SIG-M5 treated with dmso at 0.1 percent for 504 hours (cell line): ENCODE data around the gene RAB11FIP4.

ENCODE experiments used
- DNase-seq: peaks from one replicate; lab custom pipeline; 2025; ENCODE audit not compliant: unreplicated experiment; lab: John Stamatoyannopoulos, UW

The RAB11FIP4 gene

DNA sequence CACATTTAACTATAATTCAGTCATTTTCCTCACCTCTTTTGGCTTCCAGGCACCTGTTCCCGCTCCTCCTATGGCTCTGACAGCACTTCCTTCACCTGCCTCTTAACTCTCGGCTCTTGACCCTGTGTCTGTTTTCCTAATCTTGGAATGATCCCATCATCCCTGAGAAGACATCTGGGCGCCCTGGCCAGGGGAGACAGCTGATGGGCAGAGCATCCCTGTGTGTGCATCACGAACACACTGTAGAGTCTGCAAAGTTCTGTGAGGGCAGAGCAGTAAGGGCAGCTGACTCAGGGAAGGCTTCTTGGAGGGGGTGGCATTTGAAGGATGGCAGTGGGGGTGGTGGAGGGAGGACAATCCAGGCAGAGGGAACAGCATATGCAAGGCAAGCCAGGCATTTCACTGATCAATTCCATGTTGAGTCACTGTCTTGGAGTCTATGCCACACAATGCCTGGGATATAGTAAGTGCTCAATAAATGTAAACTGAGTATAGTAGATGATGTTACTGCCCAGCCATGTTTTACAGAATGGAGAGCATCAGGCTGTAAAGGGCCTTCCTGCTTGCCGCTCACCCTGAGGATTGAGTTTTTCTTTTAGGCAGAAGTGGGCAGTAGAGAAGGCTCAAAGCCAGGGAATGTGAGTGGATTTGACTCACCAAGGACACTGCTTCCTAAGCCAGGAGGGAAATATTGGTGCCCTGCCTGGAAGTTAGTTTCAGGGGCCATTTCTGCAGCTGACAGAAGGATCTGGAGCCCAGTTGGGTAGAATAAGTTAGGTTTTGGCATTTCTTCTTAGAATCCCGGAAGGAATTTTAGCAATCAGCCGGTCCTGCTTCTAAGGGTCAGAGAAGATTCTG lies 5.8 kb upstream of the RAB11FIP4 start:
- no peak for DNase-seq

- DNase-seq: no peak
Measured at GRCh38 chr17:31386542-31387075, 4.9 kb upstream of the RAB11FIP4 start.

GRCh38 chr17:31387438-31387837 lies 4.0 kb upstream of the RAB11FIP4 start:
- DNase-seq: no peak

GRCh38 chr17:31388351-31388750 lies 3.1 kb upstream of the RAB11FIP4 start:
- no peak for DNase-seq

- DNase-seq: no peak
Measured at GRCh38 chr17:31388770-31389656, 2.5 kb upstream of the RAB11FIP4 start.

- no peak for DNase-seq
Measured at GRCh38 chr17:31389657-31390381, 1.7 kb upstream of the RAB11FIP4 start.

DNA sequence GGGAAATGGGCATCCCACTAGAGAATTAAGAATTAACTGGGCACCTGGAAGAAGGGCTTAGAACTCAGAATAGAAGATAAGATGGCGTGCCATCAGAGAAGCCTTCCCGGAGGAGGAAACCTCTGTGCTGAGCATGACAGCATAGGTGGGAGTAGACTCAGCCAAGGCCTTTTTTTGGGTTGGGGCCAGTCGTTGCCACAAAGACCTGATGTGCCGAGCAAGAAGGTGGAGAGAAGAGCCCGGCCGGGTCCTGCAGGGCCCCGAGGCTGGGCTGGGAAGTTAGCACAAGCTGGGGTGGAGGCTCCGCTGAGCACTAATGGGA lies 1.1 kb upstream of the RAB11FIP4 start:
- DNase-seq: no peak

GRCh38 chr17:31390748-31391495 lies 553 bp upstream of the RAB11FIP4 start:
- DNase-seq: no peak

- DNase-seq: no peak
Measured at GRCh38 chr17:31392002-31392855, 754 bp downstream of the RAB11FIP4 start.

DNA sequence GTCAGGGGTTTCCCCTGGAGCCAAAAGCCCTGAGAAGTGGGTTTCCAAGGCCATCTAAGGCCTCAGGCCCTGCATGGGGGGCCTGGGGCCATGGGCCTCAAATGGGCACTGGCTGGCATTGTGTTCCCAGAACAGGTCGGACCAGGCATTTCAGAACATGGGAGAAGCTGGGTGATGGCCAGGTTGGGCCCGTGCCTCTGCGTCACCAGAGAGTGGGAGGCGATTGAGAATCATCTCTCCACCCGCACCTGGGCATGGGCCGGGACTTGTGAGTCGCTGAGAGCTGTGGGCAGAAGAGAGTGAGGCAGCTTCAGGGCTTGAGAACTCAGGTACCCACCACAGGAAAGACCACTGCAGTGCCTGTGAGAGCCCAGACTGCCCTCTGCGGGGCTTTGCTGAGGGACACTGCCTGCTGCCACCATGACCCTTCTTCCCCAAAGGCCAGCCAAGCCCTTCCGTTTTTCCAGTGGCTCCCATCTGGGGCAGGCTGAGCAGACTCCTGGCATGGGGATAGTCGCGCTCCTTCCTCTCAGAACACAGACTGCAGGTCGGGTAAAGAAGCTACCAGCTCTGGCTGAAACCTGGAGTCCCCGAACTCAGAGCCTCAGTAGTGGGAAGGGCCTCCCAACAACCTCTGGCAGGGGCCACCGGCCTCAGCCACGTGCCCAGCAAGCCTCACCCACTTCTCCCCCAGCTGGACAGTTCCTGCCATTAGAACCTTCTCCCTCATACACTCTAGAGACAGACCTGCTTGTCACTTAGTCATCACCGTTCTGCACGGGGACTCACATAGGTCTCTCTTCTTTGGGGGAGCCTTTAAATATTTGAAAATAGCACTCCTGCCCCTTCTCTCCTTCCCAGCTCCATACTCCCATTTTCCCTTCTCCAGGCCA lies 1.6 kb downstream of the RAB11FIP4 start:
- no peak for DNase-seq

DNA sequence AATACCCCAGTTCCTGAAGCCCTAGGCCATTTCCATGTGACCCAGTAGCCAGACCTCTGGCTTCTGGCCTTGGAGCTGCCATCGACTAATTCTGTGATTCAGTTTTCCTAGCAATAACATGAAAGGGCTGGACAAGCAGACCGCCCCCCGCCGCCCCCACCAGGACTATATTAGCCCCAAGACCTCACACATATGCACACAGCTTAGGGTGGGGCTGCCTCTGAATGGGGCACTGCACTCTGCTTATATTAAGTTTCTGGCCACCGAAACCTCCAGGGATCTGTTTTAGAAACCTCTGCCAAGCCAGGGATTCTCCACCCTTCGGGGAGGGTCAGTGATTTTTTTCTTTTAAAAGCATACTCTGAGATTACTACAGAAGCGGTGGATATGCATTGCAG lies 2.3 kb downstream of the RAB11FIP4 start:
- no peak for DNase-seq

DNA sequence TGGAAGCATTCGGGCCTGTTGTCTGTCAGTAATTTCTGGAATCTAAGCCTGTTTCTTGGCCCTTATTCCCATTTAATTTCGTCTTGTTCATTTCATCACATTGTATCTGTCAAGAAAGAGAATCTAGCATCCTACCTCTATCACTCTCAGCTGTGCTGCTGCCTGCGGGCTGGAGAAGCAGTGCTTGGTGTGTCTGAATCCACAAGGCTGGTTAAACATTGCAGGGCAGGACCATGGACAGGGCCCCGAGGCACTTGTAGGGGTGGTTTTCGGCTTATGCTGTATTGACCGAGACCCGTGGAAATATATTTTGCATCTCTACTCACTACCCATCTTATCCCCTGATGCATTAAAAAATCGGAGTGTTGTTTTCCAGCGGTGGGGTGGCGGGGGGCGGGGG lies 3.1 kb downstream of the RAB11FIP4 start:
- peak; percentile 52 for DNase-seq

GRCh38 chr17:31397256-31397939 lies 5.9 kb downstream of the RAB11FIP4 start:
- no peak for DNase-seq

DNA sequence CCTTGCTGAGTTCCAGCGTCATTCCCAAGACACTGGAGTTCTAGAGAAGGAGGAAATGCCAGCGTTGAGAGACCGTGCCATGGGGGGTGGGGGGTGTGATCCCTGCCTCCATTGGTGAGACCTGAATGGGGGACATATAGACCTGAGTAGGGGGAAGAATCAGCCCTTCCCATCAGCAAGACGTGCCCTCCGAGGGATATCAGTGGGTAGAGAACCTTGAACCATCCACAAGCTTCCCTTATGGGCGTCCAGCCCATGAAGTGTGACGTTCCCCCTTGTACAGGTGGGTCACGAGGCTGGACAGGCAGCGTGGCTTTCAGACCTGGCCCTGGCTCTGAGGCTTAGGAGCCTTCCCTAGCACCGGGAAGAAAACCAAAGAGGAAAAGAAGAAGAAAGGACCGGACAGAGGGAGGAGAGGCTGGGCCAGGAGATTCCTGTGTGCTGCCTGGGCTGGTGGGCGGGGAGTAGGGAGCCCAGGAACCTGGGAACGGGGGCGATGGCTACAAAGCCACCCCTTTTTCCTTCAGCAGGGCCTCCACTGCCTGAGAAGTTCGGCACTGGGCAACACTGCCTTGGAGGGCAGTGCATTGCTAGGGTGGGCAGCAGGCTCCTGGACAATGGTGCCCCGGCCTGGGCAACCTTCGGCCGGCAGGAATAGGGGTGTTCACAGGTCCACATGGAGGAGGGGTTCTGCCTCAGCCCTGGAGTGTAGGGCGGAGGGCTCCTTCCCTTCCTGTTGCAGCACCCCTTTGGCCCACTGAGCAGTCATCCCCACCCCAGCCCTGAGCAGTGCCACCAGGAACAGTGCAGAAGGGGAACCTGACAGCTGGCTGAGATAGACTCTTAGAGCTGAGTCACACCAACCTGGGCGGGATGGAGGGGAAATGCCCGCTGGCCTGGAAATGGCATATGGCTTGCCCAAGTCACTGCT lies 7.2 kb downstream of the RAB11FIP4 start:
- no peak for DNase-seq

DNA sequence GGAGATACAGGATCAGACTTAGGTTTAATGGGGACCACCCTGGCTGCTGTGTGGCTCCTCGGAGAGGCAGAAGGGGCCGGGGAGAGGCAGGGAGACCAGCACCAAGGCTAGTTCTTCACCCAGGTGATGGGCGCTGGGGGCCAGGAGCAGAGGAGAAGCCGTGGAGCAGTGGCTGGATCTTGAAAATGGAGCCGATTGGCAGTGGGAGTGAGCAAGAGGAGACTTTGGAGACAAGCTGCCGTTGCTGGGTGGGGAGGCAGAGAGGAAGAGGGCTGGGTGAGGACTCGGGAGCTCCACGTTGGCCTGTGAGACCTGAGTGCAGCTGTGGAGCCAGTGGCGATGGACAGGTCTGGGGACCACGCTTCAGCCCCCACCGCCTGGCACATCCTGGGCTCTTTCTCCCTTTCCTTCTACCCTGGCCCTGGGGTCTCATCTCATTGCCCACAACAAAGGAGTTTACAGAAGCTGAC lies 9.0 kb downstream of the RAB11FIP4 start:
- DNase-seq: no peak

DNA sequence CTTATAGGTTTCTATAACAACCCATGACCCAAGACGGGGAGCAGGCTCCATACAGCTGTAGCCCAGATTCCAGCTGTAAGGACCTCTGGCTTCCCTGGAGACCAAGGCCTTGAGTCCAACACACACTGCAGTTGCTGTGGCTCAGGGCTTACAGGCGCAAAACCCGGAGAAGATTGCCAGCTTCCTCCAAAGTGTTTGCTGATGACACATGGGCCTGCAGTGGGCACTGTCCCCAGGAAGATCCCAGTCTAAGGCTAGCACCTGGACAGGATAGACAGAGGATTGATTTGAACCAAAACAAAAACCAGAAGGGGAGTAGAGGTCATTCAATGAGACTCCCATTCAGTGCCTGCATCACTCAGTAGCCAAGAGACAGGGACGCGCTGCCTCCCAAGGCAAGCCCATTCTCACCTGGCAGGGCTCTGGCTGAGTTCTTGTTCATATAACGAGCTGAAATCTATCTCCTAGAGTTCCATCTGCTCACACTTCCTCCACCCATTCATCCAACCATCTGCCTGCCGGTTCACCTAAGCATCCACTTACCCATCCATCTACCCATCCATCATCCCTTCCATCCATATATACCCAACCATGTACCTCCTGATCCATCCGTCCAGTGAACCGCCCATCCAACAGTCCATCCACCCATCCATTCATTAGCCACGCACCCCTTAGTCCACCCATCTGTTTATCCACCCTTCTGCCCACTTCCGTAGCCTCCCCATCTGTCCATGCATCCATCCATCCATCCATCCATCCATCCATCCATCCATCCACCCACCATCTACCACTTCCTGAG lies 10.2 kb downstream of the RAB11FIP4 start:
- DNase-seq: no peak
